NCI-H1105 treated with DMSO at 0.1 percent for 48 hours (cell line): ENCODE data around the gene FAM174C.
A peak's percentile ranks its signal among the peaks of the same experiment; 100 is the strongest.

Experiments used
- DNase-seq: peaks from one replicate; lab custom pipeline; 2025; lab: John Stamatoyannopoulos, UW

Gene FAM174C

GRCh38 chr19:1275260-1275975 is at the start of gene FAM174C:
FAM174C (plus strand) TSS chr19:1275530; CDS start chr19:1275550, 20 bp downstream.
- peak; percentile 92 for DNase-seq

DNA sequence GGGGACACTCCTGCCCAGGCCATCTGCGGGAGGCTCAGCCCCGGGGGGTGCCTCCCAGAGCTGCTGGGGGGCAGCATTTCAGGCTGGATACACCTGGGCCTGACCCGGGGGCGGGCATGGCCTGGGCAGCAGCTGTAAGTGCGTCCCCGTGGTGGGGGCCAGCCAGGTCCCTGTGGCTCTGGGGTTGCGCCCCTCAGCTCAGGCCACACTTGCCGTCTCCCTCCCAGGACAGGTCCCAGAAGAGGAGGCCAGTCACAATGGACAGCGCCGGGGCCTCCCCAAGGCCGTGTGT is 49.2 kb upstream of the FAM174C start:
- no peak for DNase-seq

GRCh38 chr19:1226522-1227303 is 48.6 kb upstream of the FAM174C start:
- DNase-seq: no peak

DNA sequence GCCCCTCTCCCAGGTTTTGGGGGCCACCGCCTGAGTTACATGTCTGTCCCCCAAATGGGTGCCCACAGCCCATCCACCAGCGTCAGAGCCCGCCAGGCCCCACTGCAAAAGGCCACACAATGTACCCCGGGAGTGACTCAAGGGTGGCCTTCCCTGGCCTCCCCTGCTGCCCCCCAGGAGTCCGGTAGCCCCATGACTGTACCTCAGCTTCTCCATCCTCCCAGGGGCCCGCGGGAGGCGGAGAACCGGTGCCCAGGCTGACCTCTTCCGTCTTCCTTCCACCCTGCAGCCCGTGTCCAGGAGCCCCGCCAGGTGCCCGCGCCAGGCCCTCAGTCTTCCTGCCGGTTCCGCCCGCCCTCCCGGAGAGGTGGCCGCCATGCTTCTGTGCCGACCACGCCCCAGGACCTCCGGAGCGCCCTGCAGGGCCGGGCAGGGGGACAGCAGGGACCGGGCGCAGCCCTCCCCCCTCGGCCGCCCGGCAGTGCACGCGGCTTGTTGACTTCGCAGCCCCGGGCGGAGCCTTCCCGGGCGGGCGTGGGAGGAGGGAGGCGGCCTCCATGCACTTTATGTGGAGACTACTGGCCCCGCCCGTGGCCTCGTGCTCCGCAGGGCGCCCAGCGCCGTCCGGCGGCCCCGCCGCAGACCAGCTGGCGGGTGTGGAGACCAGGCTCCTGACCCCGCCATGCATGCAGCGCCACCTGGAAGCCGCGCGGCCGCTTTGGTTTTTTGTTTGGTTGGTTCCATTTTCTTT is 47.9 kb upstream of the FAM174C start:
- DNase-seq: no peak

DNA sequence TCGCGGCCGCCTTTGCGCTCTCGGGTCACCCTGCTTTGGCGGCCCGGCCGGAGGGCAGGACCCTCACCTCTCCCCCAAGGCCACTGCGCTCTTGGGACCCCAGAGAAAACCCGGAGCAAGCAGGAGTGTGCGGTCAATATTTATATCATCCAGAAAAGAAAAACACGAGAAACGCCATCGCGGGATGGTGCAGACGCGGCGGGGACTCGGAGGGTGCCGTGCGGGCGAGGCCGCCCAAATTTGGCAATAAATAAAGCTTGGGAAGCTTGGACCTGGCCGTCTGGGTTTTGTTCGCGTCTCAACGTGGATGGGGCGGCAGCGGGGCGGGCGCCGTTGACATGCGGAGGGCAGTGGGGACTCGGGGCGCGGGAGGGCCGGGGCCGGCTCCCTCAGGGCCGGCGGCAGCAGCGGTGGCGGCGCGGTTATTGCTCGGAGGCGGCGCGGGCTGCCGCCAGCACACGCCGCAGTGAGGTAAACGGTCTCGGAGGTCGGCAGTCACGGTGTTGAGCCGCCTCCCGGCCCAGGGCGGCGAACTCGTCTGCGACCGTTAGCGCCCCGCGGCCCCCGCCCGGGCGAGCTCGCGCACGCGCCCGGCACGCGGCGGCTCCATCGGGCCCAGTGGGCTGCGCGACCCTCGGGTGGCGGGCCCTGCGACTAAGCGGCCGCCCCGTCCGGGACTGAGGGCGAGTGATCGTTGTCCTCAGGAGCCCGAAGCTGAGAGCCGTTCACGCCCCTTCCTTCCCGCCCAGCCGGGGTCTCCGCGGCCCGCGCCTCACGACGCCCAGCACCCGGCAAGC is 47.0 kb upstream of the FAM174C start:
- DNase-seq: no peak

GRCh38 chr19:1229056-1229923 is 46.0 kb upstream of the FAM174C start:
- no peak for DNase-seq

DNA sequence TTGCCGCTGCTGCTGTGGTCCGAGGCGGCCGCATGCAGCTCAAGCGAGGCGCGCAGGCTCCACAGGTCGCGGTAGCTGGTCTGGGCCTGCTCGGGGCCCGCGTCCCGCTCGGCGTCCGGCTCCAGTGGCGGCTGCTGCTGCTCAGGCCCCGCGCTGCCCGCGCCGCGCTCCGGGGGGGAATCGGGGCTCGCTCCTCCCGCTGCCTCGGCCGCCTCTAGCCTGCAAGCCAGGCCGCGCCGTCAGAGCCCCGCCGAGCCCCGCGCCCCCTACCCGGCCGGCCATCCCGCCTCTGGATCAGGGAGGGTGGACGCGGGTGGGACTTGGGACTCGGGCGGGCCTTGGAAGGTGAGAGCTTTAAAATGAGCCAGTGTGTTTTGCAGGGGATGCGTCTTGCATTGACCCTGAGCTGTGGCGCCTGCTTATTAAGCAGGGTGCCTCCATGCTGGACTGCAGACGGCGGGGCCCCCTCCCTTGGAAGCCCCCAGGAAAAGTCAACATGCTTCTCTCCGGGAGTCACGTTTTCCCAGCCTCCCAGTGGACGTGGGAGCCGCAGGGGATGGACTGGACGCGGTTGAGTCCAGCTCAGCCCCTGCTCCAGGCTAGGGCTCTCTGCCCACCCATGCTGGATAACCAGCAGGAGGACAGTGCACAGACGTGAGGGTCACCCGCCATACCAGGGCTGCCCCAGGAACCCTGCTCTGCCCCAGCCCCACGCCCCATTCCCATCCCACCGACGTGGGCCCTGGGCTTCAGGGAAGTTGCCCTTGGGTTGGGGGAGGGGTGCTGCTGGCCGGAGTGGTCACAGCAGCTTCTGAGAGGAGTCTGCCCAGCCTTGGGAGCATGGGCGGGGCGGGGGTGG is 45.2 kb upstream of the FAM174C start:
- DNase-seq: no peak

DNA sequence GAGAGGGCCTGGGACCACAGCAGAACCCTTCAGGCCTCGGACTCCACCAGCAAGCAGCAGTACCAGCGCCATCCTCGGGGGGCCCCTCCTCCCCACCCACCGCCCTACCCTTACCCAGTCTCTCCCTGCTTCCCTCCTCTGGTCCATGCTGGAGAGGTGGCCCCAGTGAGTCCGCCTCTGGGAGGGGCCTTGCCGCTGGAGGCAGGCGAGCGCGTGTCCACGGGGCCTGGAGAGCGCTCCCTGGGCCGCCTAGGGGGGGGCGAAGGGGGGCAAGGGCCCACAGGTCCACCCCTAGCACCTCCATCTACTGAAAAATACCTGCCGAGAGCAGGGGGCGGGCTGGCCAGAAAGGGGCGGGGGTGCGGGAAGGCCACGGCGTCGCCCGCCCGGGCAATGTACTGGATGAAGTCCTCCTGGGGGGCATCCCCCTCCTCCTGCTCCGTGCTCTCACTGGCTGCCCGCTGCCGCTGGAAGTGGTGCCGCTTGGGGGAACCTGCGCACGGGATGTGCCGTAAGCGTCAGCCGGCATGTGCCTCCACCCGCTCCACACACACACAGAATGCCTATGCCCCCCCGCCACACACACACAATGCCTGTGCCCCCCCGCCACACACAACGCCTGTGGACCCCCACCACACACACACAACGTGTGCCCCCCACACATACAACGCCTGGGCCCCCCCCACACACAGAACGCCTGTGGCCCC is 44.4 kb upstream of the FAM174C start:
- no peak for DNase-seq

GRCh38 chr19:1231729-1232637 is 43.3 kb upstream of the FAM174C start:
- DNase-seq: no peak

- no peak for DNase-seq
Observed at GRCh38 chr19:1232652-1233072, 42.7 kb upstream of the FAM174C start.

DNA sequence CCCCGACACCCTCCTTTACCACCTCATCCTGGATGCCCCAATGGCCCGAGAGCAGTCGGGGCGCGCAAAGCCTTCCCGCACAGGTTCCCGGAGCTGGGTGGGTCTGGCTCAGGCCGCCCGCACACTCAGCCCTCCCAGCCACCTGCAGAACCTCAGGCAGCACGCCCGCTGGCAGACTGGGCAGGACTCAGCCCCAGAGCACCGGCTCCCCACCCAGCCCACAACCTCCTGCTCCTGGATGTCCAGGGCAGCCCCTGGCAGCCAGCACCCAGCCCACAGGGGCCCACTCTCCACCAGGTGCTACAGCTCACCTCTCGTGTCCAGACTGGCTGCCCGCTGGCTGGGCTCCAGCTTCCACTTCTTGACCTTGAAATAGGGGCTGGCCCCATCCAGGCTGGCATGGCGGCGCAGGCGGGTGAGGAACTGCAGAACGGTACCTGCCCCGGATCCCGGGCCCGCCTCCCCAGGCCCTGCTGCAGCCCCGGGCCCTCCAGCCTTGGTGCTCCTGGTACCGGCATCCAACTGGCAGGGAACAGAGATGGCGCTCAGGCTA is 42.1 kb upstream of the FAM174C start:
- no peak for DNase-seq

DNA sequence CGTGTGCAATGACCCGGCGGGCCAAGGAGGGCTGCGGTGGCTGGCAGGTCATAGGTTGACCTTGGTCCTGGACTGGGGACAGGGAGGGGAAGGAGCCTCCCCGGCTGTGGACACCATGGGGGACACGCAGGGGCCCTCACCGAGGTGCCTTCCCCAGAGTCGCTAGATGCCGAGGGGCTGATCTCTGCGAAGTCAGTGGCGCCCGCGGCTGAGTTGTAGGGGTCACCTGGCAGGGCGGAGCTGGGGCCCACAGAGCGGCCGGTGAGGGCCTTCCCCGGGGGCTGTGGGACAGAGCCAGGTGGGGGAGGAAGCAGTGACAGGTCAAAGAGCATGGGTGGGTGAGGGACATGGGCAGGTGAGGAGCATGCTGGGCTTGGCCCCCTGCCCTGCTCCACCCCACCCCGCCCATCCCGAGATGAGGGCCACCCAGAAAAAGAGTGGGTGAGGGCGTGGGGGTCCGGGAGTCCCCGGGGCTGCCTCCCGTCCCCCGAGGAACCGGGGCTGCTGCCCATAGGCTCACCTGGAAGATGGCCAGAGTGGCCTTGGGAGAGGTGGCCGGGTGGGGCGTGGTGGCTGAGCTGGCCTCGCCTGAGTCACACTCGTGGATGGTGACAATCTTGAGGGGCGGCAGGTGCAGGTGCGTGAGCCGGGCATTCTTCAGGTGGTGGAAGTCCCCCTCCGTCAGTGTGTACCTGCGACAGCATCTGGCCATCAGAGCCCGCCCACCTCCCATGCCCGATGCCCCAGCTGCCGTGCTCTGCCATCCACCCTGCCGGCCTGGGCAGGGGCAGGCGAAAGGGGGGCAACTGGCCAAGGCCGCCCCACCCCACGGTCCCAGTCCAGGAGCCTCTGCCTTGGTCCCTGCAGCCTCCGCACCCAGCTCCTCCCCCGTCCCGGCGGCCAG is 41.0 kb upstream of the FAM174C start:
- no peak for DNase-seq

- DNase-seq: no peak
Observed at GRCh38 chr19:1234955-1235380, 40.4 kb upstream of the FAM174C start.

- no peak for DNase-seq
Observed at GRCh38 chr19:1235625-1236538, 39.4 kb upstream of the FAM174C start.

GRCh38 chr19:1236576-1236975 is 38.8 kb upstream of the FAM174C start:
- DNase-seq: peak; percentile 26
